HG03159 (cell line): ENCODE data around the gene MCAM.

Source experiments
- ATAC-seq: cut with Tn5 transposase; IDR thresholded peaks from one replicate; pipeline ENCODE4 v1.9.1; 2021; ENCODE audit warnings: mild to moderate bottlenecking, moderate library complexity; ENCODE audit not compliant: unreplicated experiment

Gene MCAM

GRCh38 chr11:119309953-119310681 is 6.8 kb downstream of the MCAM start:
- ATAC-seq: no peak

- ATAC-seq: no peak
These were observed 7.5 kb downstream of the MCAM start for GRCh38 chr11:119309411-119309810.

DNA sequence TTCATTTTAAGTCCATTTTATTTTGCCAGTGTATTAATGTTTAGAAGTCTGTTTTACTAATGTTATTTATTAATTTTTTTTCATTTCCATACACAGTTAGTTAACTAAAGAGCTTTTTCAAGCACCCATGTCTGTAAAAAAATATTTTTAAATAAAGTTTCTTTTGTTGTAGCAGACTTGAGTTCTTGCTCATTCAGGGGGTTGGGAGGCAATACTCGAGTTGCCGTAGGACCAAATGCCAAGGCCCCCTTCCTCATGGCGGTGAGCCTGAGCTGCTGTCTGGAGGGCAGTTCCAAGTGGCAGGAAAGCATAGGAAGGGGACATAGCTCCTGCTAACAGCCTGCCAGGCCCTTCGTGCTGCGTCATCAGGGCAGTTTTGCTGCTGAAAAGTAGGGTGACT is 9.0 kb downstream of the MCAM start:
- ATAC-seq: no peak

DNA sequence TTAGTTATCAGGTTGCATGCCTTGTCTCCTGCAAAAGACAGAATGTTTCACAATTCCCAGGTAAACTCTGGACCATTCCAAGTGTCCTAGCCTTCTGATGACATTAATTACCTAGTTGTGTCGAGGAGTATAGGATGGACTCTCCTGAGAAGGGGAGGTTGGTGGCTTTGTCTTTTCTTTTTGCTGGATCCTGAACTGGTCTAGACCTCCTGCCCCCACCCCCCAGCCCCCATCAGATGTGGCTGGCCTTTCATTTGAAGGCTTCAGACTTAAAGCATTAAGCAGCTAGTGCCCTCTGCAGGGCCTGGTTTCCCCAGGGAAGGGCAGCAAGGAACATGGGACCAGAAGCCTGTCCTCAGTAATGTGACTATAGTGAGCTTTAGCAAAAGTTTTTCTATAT is 9.7 kb downstream of the MCAM start:
- no peak for ATAC-seq

GRCh38 chr11:119306373-119306890 is 10.5 kb downstream of the MCAM start:
- no peak for ATAC-seq

DNA sequence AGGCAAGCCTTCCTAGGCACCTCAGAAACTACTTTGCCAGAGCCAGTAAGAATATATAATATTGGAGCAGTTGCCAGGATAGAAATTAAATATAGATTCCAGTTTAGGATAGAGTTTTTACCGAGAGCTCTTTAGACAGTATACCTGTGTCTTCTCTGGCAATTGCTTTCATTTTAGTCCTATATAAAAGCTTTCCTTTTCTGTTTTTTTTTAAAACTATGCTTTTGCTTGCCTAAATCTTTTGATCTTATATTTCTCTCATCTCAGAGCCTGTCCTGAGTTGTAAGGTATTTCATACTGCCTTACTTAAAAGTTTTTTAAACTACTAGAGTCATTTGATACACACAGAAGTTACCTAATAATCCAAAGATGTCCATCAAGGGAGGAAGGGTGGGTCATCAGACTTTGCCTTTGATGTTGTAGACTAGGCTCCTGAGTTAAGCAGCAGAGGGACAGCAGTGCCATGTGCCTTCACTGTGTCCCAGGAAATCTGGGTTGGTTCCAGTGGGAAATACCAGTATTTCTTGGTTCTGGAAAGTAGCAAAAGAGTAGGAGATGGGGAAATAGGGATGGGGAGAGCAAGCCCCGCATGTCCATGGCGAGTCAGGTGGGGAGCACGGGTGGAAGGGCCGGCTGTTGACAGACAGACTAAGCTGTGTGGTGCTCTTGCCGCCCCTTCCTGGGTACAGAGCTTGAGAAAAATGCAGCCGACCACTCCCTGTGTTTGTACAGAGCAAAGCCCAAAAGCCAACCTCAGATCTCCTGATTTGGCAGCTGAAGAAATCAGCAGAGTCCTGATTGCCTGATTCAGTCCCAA is 11.2 kb downstream of the MCAM start:
- ATAC-seq: no peak

GRCh38 chr11:119303227-119303718 is 13.7 kb downstream of the MCAM start:
- no peak for ATAC-seq

- ATAC-seq: no peak
These were observed 16.5 kb downstream of the MCAM start for GRCh38 chr11:119300198-119300964.

DNA sequence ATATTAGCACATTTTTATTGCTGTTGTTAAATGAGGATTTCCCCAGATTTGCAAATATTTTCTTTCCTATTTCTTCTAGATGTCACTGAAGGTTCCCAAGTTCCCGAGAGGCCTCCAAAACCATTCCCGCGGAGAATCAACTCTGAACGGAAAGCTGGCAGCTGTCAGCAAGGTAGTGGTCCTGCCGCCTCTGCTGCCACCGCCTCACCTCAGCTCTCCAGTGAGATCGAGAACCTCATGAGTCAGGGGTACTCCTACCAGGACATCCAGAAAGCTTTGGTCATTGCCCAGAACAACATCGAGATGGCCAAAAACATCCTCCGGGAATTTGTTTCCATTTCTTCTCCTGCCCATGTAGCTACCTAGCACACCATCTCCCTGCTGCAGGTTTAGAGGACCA is 17.5 kb downstream of the MCAM start:
- ATAC-seq: no peak

GRCh38 chr11:119298726-119299125 is 18.2 kb downstream of the MCAM start:
- ATAC-seq: no peak

- no peak for ATAC-seq
These were observed 19.0 kb downstream of the MCAM start for GRCh38 chr11:119297938-119298337.

DNA sequence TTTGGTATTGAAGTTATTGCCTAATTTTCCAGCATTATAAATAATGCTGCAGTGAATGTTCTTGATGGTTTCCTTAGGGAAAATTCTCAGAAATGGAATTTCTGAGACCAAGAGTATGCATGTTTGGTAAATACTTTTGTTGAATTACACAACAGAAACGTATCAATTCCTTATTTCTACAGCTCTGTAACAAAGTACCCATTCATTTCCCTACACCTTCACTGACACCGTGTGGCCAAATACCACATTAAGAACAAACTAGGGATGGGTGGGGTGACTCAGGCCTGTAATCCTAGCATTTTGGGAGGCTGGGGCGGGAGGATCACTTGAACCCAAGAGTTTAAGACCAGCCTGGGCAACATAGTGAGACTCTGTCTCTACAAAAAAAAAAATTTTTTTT is 21.8 kb downstream of the MCAM start:
- no peak for ATAC-seq

- no peak for ATAC-seq
These were observed 23.5 kb downstream of the MCAM start for GRCh38 chr11:119293461-119293860.

GRCh38 chr11:119290894-119291497 is 25.9 kb downstream of the MCAM start:
- ATAC-seq: no peak

DNA sequence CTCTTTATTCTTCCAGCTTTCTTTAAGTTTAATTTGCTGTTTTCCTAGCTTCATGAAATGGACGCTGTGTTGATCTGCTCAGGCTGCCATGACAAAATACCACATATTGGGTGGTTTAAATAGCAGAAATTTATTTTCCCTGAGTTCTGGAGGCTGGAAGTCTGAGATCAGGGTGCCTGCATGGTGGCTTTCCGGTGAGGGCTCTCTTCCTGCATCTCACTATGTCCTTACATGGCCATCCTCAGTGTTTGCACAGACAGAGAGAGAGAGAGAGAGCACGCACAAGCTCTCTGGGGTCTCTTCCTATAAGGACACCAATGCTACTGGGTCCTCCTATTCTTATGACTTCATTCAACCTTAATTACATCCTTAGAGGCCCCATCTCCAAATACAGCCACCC is 28.7 kb downstream of the MCAM start:
- no peak for ATAC-seq

GRCh38 chr11:119285431-119285830 is 31.5 kb downstream of the MCAM start:
- no peak for ATAC-seq

DNA sequence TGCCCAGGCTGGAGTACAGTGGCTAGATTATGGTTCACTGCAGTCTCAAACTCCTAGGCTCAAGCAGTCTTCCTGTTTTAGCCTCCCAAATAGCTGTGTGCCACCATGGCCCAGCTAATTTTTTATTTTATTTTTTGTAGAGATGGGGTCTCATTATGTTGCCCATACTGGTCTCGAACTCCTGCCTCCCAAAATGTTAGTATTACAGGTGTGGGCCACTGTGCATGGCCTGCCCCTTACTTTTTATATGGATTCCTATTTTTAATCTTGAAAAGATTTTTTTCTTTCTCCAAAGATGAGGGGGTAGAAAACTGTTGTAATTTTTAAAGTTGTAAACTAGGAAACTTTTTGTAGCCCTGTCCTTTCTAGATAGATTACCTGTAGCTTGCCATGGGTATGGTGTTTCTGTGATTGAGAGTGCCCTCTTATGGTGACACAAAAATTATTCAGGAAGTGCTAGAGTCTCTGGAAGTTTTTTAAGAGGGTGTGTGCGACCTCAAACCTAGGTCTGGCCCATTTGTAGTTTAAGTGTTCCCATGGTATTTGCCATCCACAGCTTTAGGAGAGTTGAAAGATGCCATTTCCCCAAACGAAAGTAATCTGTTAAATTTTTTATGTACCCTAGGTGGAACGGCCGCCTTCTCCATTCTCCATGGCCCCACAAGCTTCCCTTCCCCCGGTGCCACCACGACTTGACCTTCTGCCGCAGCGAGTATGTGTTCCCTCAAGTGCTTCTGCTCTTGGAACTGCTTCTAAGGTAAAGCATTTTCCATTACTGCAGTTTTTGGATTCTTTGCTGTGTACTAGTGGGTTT is 32.4 kb downstream of the MCAM start:
- no peak for ATAC-seq

GRCh38 chr11:119282495-119282894 is 34.4 kb downstream of the MCAM start:
- ATAC-seq: no peak

DNA sequence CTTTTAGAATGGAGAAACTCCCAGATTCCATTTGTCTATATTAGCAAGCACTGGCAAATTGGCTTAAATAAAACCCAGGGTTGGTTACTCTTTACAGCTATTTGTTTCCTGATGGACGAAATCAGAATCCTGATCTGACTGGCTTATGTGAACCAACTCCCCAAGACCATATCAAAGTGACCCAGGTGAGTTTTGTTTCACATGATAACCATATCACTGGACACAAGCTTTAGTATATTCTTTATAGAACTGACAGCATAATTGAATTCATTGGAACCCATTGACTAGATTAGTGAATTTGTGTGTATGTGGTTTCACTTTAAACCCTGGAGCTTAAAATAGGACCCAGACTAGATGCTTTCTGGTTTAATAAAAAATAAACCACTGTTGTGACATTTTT is 39.3 kb downstream of the MCAM start:
- no peak for ATAC-seq

DNA sequence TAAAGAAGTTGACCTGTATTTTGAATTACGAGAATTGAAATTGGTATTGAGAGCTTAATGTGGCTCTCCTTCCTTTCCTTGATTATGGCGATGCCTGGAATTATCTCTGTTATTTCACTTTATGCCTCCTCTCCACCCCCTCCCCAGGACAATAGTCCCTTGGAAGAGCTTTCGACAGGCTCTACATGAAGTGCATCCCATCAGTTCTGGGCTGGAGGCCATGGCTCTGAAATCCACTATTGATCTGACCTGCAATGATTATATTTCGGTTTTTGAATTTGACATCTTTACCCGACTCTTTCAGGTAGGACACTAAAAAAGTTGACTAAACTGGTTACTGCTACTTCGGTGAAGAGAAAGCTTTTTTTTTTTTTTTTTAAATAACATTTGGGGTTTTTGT is 43.2 kb downstream of the MCAM start:
- no peak for ATAC-seq
